Measurements from ENCODE around the gene DLGAP1. TPM values are rescaled to one million over a fixed set of nuclear protein-coding genes. Genes with fewer than 3 reads are reported as not detected.

DLGAP1 gene
- total and polyA plus RNA-seq, 2 of the 8 experiments (the other 6 are each of a cell fraction or from before 2014, with no cell fraction given): 11.8 to 16.9 TPM

DNA sequence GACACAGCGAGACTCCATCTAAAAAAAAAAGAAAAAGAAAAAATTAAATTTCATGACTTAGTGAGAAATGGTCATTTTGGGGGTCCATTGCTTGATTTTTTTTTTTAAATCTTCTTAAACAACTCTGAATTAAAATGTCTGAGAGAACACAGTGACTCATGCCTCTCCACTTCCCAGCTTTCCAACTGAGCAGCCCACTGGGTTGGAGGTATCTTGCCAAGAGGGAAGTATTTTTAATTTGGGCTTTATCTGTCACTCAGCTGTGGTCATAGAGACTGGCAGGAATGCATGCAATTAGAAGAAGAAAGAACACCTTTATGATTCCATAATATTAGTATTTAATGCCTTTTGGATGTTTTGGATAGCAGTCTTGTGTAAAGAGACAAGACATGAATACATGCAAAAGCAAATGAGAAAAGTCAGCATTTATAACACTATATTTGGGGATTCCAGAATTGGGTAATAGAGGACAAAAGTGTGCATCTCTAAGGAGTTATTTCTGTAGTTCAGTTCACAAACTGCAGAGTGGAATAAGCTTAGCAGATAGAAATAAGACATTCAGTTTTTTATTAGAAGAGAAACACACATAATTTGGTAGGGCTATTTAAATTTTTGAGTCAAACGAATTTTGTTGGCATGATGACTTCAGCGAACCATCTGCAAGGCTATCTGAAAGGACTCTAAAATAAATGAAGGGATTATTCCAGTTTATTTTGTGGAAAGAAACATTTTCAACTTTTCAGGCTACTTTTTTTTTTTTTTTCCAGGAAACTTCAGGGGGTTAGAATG, 750.4 kb downstream of the DLGAP1 start:
- ChIA-PET CTCF (ENCODE audit: partially characterized antibody) (interaction anchor here (0.6 to 3.6 kb wide), 13 partner anchors 8 to 290 kb away, joined by 3 to 35 read pairs (median 3); no protein-coding TSS in a partner anchor), POLR2A (ENCODE audit: partially characterized antibody) (no interaction called here)
- Histone ChIP-seq H3K4ac (replicated peaks; ENCODE audit: insufficient read length, low read depth, low read length) (no peak overlapping the region), H2BK5ac (ENCODE audit: low read depth, low read length) (no peak overlapping the region), H3K23me2 (ENCODE audit: low read depth, low read length) (no peaks in the 10 kb centered on the region), H3K79me2 (ENCODE audit: control insufficient read depth in 1 of 2, insufficient read depth in 2 of 2, low read length in 2 of 2) (no peaks in the 10 kb centered on the region), H4K20me1 (replicated peaks in 1 of 2; ENCODE audit: control insufficient read depth in 1 of 2, insufficient read depth in 2 of 2, low read length in 2 of 2) (no peaks in the 10 kb centered on the region), H2AFZ (ENCODE audit: low read length) (no peak overlapping the region), H4K91ac (replicated peaks; ENCODE audit: insufficient read length, low read length) (no peak overlapping the region), H3K27me3 (replicated peaks in 1 of 4; ENCODE audit: control insufficient read depth in 3 of 4, extremely low read depth in 1 of 4, insufficient read depth in 3 of 4, low read length in 3 of 4) (no peaks in the 10 kb centered on the region), H3K4me1 (replicated peaks in 1 of 4; ENCODE audit: control insufficient read depth in 3 of 4, insufficient read depth in 4 of 4, low read length in 3 of 4) (0 out of 7 replicates have a peak, but pooled peaks cover 0 to 2% (median 0%) of the 10 kb centered on the region in 4 experiments), H4K8ac (ENCODE audit: extremely low read depth, insufficient read depth, low read length) (no peak overlapping the region), H3K36me3 (ENCODE audit: control insufficient read depth in 2 of 4, insufficient read depth in 4 of 4, low read length in 3 of 4) (no peaks in the 10 kb centered on the region), H3K9me3 (ENCODE audit: insufficient read depth in 2 of 2, low read depth in 1 of 2, low read length in 1 of 2) (no peaks in the 10 kb centered on the region), H3K14ac (ENCODE audit: insufficient read length) (no peak overlapping the region), H3K23ac (ENCODE audit: insufficient read length) (no peak overlapping the region), H2BK20ac (ENCODE audit: low read length) (no peak overlapping the region), H4K5ac (ENCODE audit: insufficient read length, low read depth, low read length) (no peak overlapping the region), H3K9ac (replicated peaks in 1 of 4; ENCODE audit: extremely low read depth in 1 of 4, low read depth in 3 of 4, low read length in 3 of 4) (no peak overlapping the region), H2BK15ac (ENCODE audit: low read length) (no peak overlapping the region), H3K18ac (ENCODE audit: extremely low read depth, low read length) (no peak overlapping the region), H3K56ac (replicated peaks; ENCODE audit: insufficient read length, low read depth, low read length) (no peak overlapping the region), H3K79me1 (ENCODE audit: low read depth, low read length) (no peaks in the 10 kb centered on the region), H2BK12ac (ENCODE audit: low read depth, low read length) (no peak overlapping the region), H3K4me3 (ENCODE audit: extremely low read depth in 1 of 4, insufficient read depth in 2 of 4, low read depth in 3 of 4, low read length in 4 of 4) (no peak overlapping the region), H3K4me2 (ENCODE audit: insufficient read depth in 1 of 2, low read depth in 2 of 2, low read length in 2 of 2) (no peak overlapping the region), H2AK5ac (ENCODE audit: low read depth, low read length) (no peak overlapping the region), H2BK120ac (replicated peaks; ENCODE audit: low read depth, low read length) (no peak overlapping the region), H3K27ac (ENCODE audit: low read depth, low read length) (no peak overlapping the region)
- no peak for TF ChIP-seq SUZ12 (IDR thresholded peaks at IDR 0.05; ENCODE audit: low read length)
- TF ChIP-seq HDAC2 (IDR thresholded peaks at IDR 0.05; ENCODE audit: borderline replicate concordance in 1 of 2, low read depth in 2 of 2, low read length in 2 of 2): no peak
- TF ChIP-seq CEBPB (IDR thresholded peaks at IDR 0.05; ENCODE audit: low read depth, low read length): no peak
- no peak for TF ChIP-seq EGR1 (IDR thresholded peaks at IDR 0.05; ENCODE audit: borderline replicate concordance, low read depth, low read length)
- TF ChIP-seq CHD1 (IDR thresholded peaks at IDR 0.05; ENCODE audit: low read depth, low read length): no peak
- no peak for TF ChIP-seq POLR2AphosphoS5 (IDR thresholded peaks at IDR 0.05; ENCODE audit: low read depth, low read length)
- no peak for TF ChIP-seq FOSL1 (IDR thresholded peaks at IDR 0.05; ENCODE audit: insufficient read depth, low read depth, low read length)
- FAIRE-seq (no peak), DNase-seq (ENCODE audit: low read depth in 1 of 2, low spot score in 2 of 2) (no peak)
- 95% methylated on average over 3 of the region's 3 CpGs; no CpG with 5 or more reads in 1 of the 2 experiments for WGBS, 2 experiments (ENCODE audit: extremely low coverage in 1 of 2, insufficient coverage in 1 of 2, insufficient read length in 1 of 2, insufficient replicate concordance in 2 of 2, low coverage in 1 of 2, low lambda C conversion rate in 2 of 2, missing lambda C conversion rate in 1 of 2)
